ENCODE data around the gene TTLL7. TPM values are rescaled to one million over a fixed set of nuclear protein-coding genes. Genes with fewer than 3 reads are reported as not detected.

Gene TTLL7
- polyA plus RNA-seq, 2 of the 4 experiments (the other 2 are of a cell fraction), result 1.6 to 5.7 TPM

- no peak overlapping the region for H3K4me2 ChIP-seq
- WGBS (ENCODE audit: missing lambda C conversion rate), result 87% methylated on average over 3 of the region's 3 CpGs
- no peak for FAIRE-seq
- no peak for ATAC-seq
- H3K27ac ChIP-seq, result no peak overlapping the region
- no peaks in the 10 kb centered on the region for H3K4me1 ChIP-seq
- TF ChIP-seq PHF8 (IDR thresholded peaks at IDR 0.05; ENCODE audit: borderline replicate concordance, low read depth), result no peak
- no peak for TF ChIP-seq BHLHE40 (IDR thresholded peaks at IDR 0.05; ENCODE audit: low read depth, low read length)
- no peak for TF ChIP-seq EHF (CRISPR knock-in tag; IDR thresholded peaks at IDR 0.05)
- no peak for TF ChIP-seq RARB (CRISPR knock-in tag; IDR thresholded peaks at IDR 0.05)
- no peak for TF ChIP-seq ESRRA (IDR thresholded peaks at IDR 0.05; ENCODE audit: borderline replicate concordance, low read length)
- TF ChIP-seq KDM5A (IDR thresholded peaks at IDR 0.05), result no peak
- POLR2A ChIA-PET, result no interaction called here
- no peak for DNase-seq (ENCODE audit: low read depth in 1 of 2, low spot score in 1 of 2)
- CTCF ChIA-PET, result no interaction called here
- no peaks in the 10 kb centered on the region for H3K9me3 ChIP-seq
- H3K4me3 ChIP-seq, result no peak overlapping the region
Measured at GRCh38 chr1:84013708-84014107, 14.8 kb upstream of the TTLL7 start.

GRCh38 chr1:84012018-84012417 lies 13.1 kb upstream of the TTLL7 start:
- POLR2A ChIA-PET, result no interaction called here
- TF ChIP-seq HES2 (IDR thresholded peaks at IDR 0.05), result no peak
- no peak for TF ChIP-seq JUNB (IDR thresholded peaks at IDR 0.05)
- no peak for TF ChIP-seq PHF8 (IDR thresholded peaks at IDR 0.05; ENCODE audit: borderline replicate concordance, low read depth)
- no peak for FAIRE-seq
- WGBS (ENCODE audit: missing lambda C conversion rate), result 63% methylated on average over 3 of the region's 3 CpGs
- Histone ChIP-seq H3K9me3 (no peaks in the 10 kb centered on the region), H3K4me3 (no peak overlapping the region), H3K4me1 (no peaks in the 10 kb centered on the region), H3K4me2 (no peak overlapping the region), H3K27ac (no peak overlapping the region)
- no peak for DNase-seq (ENCODE audit: low read depth in 1 of 2, low spot score in 1 of 2)
- CTCF ChIA-PET, result interaction anchor here (0.9 kb wide), 1 partner anchor 9 kb away, joined by 3 read pairs; no protein-coding TSS in a partner anchor
- ATAC-seq, result no peak

- H3K9me3 ChIP-seq, result no peaks in the 10 kb centered on the region
- FAIRE-seq (no peak), ATAC-seq (no peak), DNase-seq (ENCODE audit: low read depth in 1 of 2, low spot score in 1 of 2) (no peak)
- H3K4me1 ChIP-seq, result no peaks in the 10 kb centered on the region
- 38% methylated on average over 1 of the region's 1 CpG for WGBS (ENCODE audit: missing lambda C conversion rate)
- CTCF ChIA-PET, result interaction anchor here (1.5 kb wide), 1 partner anchor 13 kb away, joined by 3 read pairs; no protein-coding TSS in a partner anchor
- POLR2A ChIA-PET, result no interaction called here
- H3K27ac ChIP-seq, result no peak overlapping the region
- TF ChIP-seq REST (IDR thresholded peaks at IDR 0.05) (no peak), HES2 (IDR thresholded peaks at IDR 0.05) (no peak), RAD21 (conservative IDR thresholded peaks at IDR 0.05 in 1 of 2, IDR thresholded peaks at IDR 0.05 in 1 of 2) (no peak), RNF2 (IDR thresholded peaks at IDR 0.05; ENCODE audit: borderline replicate concordance, low read depth) (no peak)
- no peak overlapping the region for H3K4me2 ChIP-seq
- H3K4me3 ChIP-seq, result no peak overlapping the region
Measured at GRCh38 chr1:84010136-84010535, 11.2 kb upstream of the TTLL7 start.

GRCh38 chr1:84008631-84009030 lies 9.7 kb upstream of the TTLL7 start:
- H3K4me2 ChIP-seq, result no peak overlapping the region
- TF ChIP-seq HOXA7 (CRISPR knock-in tag; IDR thresholded peaks at IDR 0.05) (no peak), POLR2A (IDR thresholded peaks at IDR 0.05; ENCODE audit: low read length) (no peak), RARB (CRISPR knock-in tag; IDR thresholded peaks at IDR 0.05) (no peak), HOXB13 (CRISPR knock-in tag; IDR thresholded peaks at IDR 0.05; ENCODE audit: low read depth) (no peak), ZSCAN20 (CRISPR knock-in tag; IDR thresholded peaks at IDR 0.05) (no peak), EHMT2 (IDR thresholded peaks at IDR 0.05; ENCODE audit: low read depth) (no peak)
- FAIRE-seq, result no peak
- ChIA-PET POLR2A (no interaction called here), CTCF (interaction anchor here (1.5 kb wide), 1 partner anchor 14 kb away, joined by 3 read pairs; no protein-coding TSS in a partner anchor)
- no peak for DNase-seq (ENCODE audit: low read depth in 1 of 2, low spot score in 1 of 2)
- no peak overlapping the region for H3K4me3 ChIP-seq
- no peak overlapping the region for H3K27ac ChIP-seq
- H3K9me3 ChIP-seq, result no peaks in the 10 kb centered on the region
- WGBS (ENCODE audit: missing lambda C conversion rate), result 84% methylated on average over 5 of the region's 5 CpGs
- ATAC-seq, result no peak
- H3K4me1 ChIP-seq, result no peaks in the 10 kb centered on the region
